ENCODE measurements around the gene ADGRL1.

Gene ADGRL1

DNA sequence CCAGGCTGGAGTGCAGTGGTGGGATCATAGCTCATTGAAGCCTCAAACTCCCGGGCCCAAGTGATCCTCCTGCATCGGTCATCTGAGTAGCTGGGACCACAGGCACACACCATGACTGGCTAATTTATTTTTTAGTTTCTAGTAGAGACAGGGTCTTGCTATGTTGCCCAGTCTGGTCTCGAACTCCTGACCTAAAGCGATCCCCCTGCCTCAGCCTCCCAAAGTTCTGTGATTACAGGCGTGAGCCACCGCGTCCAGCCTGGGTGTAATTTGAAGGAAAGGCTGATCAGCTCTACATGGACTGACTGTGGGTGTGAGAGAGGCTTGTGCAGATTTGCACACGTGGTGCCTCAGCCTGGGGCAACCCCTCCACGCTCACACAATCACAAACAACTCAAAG, 31.1 kb downstream of the ADGRL1 start:
- Histone ChIP-seq H3K4me3 (ENCODE audit: low read depth, low read length) (no peak overlapping the region), H3K36me3 (peaks cover 60% of the 10 kb centered on the region), H3K9me3 (ENCODE audit: severe bottlenecking) (no peaks in the 10 kb centered on the region), H3K27me3 (ENCODE audit: insufficient read depth, low read depth, severe bottlenecking) (no peaks in the 10 kb centered on the region), H3K27ac (no peak overlapping the region)
- no peak for TF ChIP-seq CTCF (IDR thresholded peaks at IDR 0.05; ENCODE audit: low read depth, low read length)
- DNase-seq: no peak

DNA sequence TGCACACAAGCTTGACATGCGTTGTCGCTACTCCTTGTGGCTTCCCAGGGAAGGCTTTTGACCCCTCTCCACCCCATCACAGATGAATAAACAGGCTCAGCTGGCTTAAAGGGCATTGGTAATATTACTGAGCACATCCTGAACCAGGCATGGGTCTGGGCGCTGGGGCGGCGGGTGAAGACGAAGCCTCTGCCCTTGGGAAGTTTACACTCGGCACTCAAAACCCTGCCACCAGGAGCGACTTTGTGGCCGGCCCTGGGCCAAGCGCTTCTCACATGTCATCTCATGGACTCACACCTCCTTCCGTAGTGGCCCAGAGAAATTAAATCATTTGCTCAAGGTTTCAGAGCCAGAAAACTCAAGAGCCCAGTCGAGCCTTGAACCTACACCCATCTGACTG, 37.0 kb downstream of the ADGRL1 start:
- Histone ChIP-seq H3K4me3 (ENCODE audit: low read depth, low read length) (no peak overlapping the region), H3K36me3 (peaks cover 51% of the 10 kb centered on the region), H3K9me3 (ENCODE audit: severe bottlenecking) (no peaks in the 10 kb centered on the region), H3K27me3 (ENCODE audit: insufficient read depth, low read depth, severe bottlenecking) (no peaks in the 10 kb centered on the region), H3K27ac (no peak overlapping the region)
- no peak for DNase-seq
- TF ChIP-seq CTCF (IDR thresholded peaks at IDR 0.05; ENCODE audit: low read depth, low read length): no peak

DNA sequence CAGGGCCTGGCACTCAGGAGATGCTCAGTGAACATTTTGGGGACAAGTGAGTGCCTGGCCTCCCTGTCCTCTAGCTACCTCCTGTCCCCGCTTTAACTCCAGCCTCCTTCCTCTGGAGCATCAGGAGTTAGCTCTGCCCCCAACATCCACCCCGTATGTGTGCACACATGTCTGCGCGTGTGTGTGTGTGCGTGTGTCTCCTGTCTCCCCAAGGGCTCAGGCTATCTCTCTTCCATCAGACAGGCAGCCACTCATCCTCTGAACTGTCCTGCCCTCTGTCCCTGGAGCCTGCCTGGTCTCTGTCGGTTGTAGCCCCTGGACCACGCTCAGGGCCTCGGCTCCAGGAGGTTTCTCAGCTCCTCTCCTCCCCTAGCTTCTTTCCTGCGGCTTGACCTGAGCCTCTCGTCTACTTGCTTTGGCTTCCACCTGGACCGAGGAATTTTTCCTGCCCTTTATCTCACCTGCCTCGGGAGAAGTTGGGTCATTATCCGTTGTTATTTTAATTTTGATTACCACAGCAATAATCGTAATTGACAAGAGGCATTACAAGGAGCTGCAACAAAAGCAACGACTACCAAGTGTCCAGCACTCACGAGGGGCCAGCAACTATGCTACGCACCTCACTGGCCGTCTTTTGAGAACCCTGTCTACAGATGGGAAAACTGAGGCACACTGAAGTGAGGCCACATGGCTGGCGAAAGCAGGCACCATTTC, 37.6 kb downstream of the ADGRL1 start:
- H3K27ac ChIP-seq: no peak overlapping the region
- no peaks in the 10 kb centered on the region for H3K27me3 ChIP-seq (ENCODE audit: insufficient read depth, low read depth, severe bottlenecking)
- no peak overlapping the region for H3K4me3 ChIP-seq (ENCODE audit: low read depth, low read length)
- peaks cover 49% of the 10 kb centered on the region for H3K36me3 ChIP-seq
- TF ChIP-seq CTCF (IDR thresholded peaks at IDR 0.05; ENCODE audit: low read depth, low read length): no peak
- H3K9me3 ChIP-seq (ENCODE audit: severe bottlenecking): no peaks in the 10 kb centered on the region
- no peak for DNase-seq

DNA sequence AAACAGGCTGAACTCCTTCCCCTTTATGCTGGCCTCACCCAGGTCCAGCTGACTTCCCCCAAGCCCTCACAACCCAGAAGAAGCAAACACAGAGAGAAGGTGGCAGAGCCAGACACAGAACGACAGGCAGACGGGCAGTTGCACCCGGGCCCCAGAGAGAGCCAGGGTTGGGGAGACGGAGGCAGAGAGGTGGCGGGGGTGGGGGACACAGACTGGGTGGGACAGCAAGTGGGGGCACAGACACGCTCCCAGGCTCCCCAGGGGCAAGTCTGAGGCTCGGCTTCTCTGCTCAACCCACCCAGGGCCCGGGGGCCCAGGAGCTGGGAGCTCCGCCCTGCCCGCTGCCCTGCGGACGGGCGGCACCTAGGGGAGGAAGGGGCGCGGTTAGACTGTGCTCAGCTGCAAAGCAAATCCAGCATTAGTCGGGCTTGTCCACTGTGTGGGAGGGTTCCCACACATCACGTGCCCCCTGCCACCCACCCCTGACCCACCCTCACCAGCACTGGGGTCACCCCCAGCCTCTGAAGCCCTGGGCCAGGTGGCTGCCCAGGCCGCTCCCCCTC, 38.3 kb downstream of the ADGRL1 start:
- H3K27ac ChIP-seq: no peak overlapping the region
- H3K9me3 ChIP-seq (ENCODE audit: severe bottlenecking): no peaks in the 10 kb centered on the region
- H3K4me3 ChIP-seq (ENCODE audit: low read depth, low read length): no peak overlapping the region
- H3K36me3 ChIP-seq: peaks cover 49% of the 10 kb centered on the region
- no peak for TF ChIP-seq CTCF (IDR thresholded peaks at IDR 0.05; ENCODE audit: low read depth, low read length)
- no peaks in the 10 kb centered on the region for H3K27me3 ChIP-seq (ENCODE audit: insufficient read depth, low read depth, severe bottlenecking)
- no peak for DNase-seq

GRCh38 chr19:14166999-14167575, 38.9 kb downstream of the ADGRL1 start:
- Histone ChIP-seq H3K4me3 (ENCODE audit: low read depth, low read length) (no peak overlapping the region), H3K9me3 (ENCODE audit: severe bottlenecking) (no peaks in the 10 kb centered on the region), H3K27me3 (ENCODE audit: insufficient read depth, low read depth, severe bottlenecking) (no peaks in the 10 kb centered on the region), H3K27ac (no peak overlapping the region), H3K36me3 (peaks cover 48% of the 10 kb centered on the region)
- no peak for DNase-seq
- TF ChIP-seq CTCF (IDR thresholded peaks at IDR 0.05; ENCODE audit: low read depth, low read length): no peak

Measured in WERI-Rb-1 (cell line).